ENCODE results near the gene PLCH2. TPM values are rescaled to one million over a fixed set of nuclear protein-coding genes. Genes with fewer than 3 reads are reported as not detected.

PLCH2 gene
- total RNA-seq, 2 donors from 2014 or later: 1.1 to 1.9 TPM

DNA sequence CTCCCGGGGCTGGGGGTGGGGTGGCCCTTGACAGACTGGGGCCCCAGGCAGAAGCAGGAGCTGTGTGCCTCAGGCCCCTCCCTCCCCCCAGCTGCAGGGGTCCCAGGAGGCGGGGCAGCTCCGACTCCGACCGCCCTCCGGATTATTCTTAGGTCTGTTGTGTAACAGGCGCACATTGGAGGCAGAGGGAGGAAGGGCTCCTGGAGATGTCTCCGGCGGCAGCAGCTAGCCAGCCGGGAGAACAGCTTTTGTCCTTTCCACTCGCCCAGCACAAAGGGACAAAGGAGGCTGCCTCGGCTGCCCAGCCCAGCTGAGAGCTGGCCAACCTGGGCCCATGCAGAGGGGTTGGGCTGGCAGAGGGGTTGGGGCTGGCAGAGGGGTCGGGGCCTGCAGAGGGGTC is 29.7 kb upstream of the PLCH2 start:
- H3K9me3 ChIP-seq: no peaks in the 10 kb centered on the region
- no peaks in the 10 kb centered on the region for H3K36me3 ChIP-seq
- no peaks in the 10 kb centered on the region for H3K4me1 ChIP-seq (ENCODE audit: control insufficient read depth in 1 of 2, low read depth in 2 of 2)
- TF ChIP-seq, protein P1, sequence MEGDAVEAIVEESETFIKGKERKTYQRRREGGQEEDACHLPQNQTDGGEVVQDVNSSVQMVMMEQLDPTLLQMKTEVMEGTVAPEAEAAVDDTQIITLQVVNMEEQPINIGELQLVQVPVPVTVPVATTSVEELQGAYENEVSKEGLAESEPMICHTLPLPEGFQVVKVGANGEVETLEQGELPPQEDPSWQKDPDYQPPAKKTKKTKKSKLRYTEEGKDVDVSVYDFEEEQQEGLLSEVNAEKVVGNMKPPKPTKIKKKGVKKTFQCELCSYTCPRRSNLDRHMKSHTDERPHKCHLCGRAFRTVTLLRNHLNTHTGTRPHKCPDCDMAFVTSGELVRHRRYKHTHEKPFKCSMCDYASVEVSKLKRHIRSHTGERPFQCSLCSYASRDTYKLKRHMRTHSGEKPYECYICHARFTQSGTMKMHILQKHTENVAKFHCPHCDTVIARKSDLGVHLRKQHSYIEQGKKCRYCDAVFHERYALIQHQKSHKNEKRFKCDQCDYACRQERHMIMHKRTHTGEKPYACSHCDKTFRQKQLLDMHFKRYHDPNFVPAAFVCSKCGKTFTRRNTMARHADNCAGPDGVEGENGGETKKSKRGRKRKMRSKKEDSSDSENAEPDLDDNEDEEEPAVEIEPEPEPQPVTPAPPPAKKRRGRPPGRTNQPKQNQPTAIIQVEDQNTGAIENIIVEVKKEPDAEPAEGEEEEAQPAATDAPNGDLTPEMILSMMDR (IDR thresholded peaks at IDR 0.05): no peak
- no peak for ATAC-seq (ENCODE audit: insufficient number of reproducible peaks, low FRiP score, low read depth)
- no peaks in the 10 kb centered on the region for H3K27me3 ChIP-seq (replicated peaks; ENCODE audit: insufficient read depth)
- H3K27ac ChIP-seq: no peak overlapping the region
- DNase-seq (ENCODE audit: low spot score): no peak
- no peak overlapping the region for H3K4me3 ChIP-seq

DNA sequence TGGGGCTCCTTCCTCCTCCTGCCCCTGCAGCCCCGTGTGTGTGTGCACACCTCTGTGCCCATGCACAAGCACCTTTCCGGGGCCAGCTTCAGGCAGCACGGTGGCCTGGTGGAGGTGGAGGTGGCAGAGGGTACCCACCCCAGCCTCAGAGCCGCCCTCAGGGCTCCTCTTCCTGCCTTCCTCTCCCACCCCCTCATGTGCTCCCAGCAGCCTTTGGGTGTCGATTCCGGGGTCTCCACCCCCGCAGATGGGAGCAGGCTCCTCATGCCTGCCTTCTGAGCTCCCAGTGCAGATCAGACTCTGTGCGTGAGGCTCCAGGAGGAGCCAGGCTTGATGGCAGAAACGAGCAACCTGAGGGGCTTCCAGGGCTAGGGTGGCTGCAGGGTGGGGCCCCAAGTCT is 29.2 kb upstream of the PLCH2 start:
- Histone ChIP-seq H3K4me3 (no peak overlapping the region), H3K27me3 (replicated peaks; ENCODE audit: insufficient read depth) (no peaks in the 10 kb centered on the region), H3K9me3 (no peaks in the 10 kb centered on the region), H3K4me1 (ENCODE audit: control insufficient read depth in 1 of 2, low read depth in 2 of 2) (no peaks in the 10 kb centered on the region), H3K27ac (no peak overlapping the region), H3K36me3 (no peaks in the 10 kb centered on the region)
- TF ChIP-seq, protein P1 (IDR thresholded peaks at IDR 0.05): no peak
- ATAC-seq (ENCODE audit: insufficient number of reproducible peaks, low FRiP score, low read depth): no peak
- DNase-seq (ENCODE audit: low spot score): no peak

DNA sequence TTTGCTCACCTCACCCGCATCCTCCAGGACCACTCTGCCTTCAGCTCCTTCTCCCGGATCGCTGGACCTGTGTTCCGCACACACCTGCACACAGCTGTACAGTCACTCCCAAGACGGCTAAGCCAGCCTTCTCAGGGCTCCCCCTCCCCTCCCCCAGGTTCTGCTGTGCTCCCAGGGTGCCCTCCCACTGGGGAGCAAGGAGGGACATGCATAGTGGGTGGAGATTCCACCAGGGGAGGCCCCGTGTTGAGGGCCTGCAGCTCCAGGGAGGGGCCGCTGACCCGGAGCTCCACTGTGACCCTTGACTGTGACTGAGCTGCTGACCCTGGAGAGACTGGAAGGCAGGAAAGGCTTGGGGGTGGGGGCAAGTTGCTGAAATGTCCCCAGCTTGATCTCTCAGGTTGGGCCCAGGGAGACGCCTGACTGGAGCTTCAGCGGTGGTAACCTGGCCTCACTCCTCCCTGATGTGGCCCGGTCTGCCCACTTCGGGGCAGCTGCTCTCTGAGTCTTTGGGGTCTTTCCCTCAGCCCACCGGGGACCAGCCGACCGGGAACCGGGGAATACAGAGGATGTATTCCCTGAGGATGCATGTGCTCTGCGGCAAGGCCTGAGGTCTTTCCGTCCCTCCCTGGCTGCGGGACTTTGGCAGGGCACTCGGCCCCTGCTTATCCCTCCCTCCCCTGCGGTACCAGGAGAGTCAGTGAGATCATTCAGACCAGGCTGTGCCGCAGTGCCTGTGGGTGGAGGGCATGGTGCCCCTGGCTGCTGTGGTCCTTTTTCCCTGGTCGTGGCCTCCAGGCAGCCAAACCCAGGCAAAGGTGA is 28.6 kb upstream of the PLCH2 start:
- no peak overlapping the region for H3K27ac ChIP-seq
- no peak for ATAC-seq (ENCODE audit: insufficient number of reproducible peaks, low FRiP score, low read depth)
- no peaks in the 10 kb centered on the region for H3K4me1 ChIP-seq (ENCODE audit: control insufficient read depth in 1 of 2, low read depth in 2 of 2)
- TF ChIP-seq, protein P1 (IDR thresholded peaks at IDR 0.05): no peak
- DNase-seq (ENCODE audit: low spot score): no peak
- no peaks in the 10 kb centered on the region for H3K9me3 ChIP-seq
- H3K4me3 ChIP-seq: no peak overlapping the region
- H3K27me3 ChIP-seq (replicated peaks; ENCODE audit: insufficient read depth): no peaks in the 10 kb centered on the region
- H3K36me3 ChIP-seq: no peaks in the 10 kb centered on the region

DNA sequence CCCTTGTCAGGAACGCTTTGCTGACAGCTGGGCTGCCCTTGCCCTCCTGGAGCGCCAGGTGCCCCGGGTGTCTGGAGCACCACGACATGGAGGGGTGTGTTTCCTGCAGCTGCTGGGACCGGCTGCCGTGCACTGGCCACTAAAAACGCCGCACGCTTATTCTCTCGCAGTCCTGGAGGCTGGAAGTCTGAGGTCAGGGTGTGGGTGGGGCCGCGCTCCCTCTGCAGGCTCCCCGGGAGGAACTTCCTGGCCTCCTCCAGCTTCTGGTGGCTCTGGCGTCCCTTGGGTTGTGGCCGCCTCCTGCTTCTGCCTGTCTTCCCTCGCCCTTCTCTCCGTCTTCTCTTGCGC is 28.0 kb upstream of the PLCH2 start:
- Histone ChIP-seq H3K4me1 (ENCODE audit: control insufficient read depth in 1 of 2, low read depth in 2 of 2) (no peaks in the 10 kb centered on the region), H3K36me3 (no peaks in the 10 kb centered on the region), H3K27me3 (replicated peaks; ENCODE audit: insufficient read depth) (peaks cover 3% of the 10 kb centered on the region), H3K27ac (no peak overlapping the region), H3K4me3 (no peak overlapping the region), H3K9me3 (no peaks in the 10 kb centered on the region)
- TF ChIP-seq, protein P1 (IDR thresholded peaks at IDR 0.05): no peak
- DNase-seq (ENCODE audit: low spot score): no peak
- no peak for ATAC-seq (ENCODE audit: insufficient number of reproducible peaks, low FRiP score, low read depth)

DNA sequence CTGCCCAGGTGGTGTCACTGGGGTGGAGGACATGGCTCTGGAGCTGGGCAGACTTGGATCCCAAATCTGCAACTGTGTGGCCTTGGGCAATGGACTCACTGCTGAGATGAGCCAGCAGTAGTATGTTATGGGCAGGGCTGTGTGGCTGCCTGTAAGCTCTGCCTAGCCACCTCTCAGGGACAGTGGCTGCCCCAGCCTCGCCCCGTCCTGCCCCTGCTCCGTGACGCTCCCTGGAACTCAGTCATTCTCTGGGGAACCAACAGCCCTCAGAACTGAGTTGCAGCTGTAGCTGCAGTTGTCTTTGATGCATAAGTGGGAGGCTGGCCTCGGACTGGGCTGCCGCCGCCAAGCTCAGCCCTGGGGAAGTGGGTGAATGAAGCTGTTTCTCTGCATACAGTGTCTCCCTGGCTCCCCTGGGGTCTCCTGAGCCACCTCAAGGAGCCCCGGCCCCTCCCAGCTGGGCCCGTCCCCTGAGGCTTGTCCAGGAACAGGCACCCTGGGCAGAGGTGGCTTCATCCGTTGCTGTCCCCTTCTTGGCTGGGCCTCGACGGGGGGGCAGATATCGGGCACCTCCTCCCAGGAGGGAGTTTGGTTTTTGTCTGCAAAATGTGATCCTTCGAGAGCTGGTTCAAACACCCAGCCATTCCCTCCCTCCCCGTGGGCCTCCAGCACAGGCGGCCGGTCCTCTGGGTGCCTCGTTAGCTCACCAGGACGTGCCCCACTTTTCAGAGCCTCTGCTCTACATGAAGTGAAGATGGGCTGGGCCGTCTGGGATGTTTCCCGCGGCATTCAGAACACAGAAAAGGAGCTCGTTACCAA is 26.2 kb upstream of the PLCH2 start:
- peaks cover 3% of the 10 kb centered on the region for H3K27me3 ChIP-seq (replicated peaks; ENCODE audit: insufficient read depth)
- ATAC-seq (ENCODE audit: insufficient number of reproducible peaks, low FRiP score, low read depth) (no peak), DNase-seq (ENCODE audit: low spot score) (no peak)
- H3K4me1 ChIP-seq (ENCODE audit: control insufficient read depth in 1 of 2, low read depth in 2 of 2): no peaks in the 10 kb centered on the region
- no peaks in the 10 kb centered on the region for H3K36me3 ChIP-seq
- TF ChIP-seq, protein P1 (IDR thresholded peaks at IDR 0.05): no peak
- H3K27ac ChIP-seq: no peak overlapping the region
- H3K9me3 ChIP-seq: no peaks in the 10 kb centered on the region
- no peak overlapping the region for H3K4me3 ChIP-seq
